ENCODE measurements around the gene EPS8L3. TPM values are rescaled to one million over a fixed set of nuclear protein-coding genes. Genes with fewer than 3 reads are reported as not detected.
A peak's percentile ranks its signal among the peaks of the same experiment; 100 is the strongest.
"Not testable (repeated sequence)": the region's sequence is repeated elsewhere in the genome, so short reads cannot be mapped to it uniquely, and the experiment has no call there.

The EPS8L3 gene
- total RNA-seq, 2 experiments from 2014 or later: not detected

GRCh38 chr1:109748311-109748710 lies 15.4 kb downstream of the EPS8L3 start:
- POLR2A ChIA-PET; DNase-seq; H3K4me1 Mint-ChIP-seq (ENCODE audit: low read depth); H3K9me3 Mint-ChIP-seq (ENCODE audit: insufficient read depth); H3K36me3 Mint-ChIP-seq (ENCODE audit: low read depth); H3K27ac Mint-ChIP-seq; ATAC-seq; H3K4me3 Mint-ChIP-seq: not testable (repeated sequence)
- peaks cover 20% of the 10 kb centered on the region for H3K27me3 Mint-ChIP-seq (ENCODE audit: low read depth)
- CTCF ChIA-PET: interaction anchor here (3.6 kb wide), 1 partner anchor 108 kb away, joined by 19 read pairs; no protein-coding TSS in a partner anchor

GRCh38 chr1:109740615-109741373 lies 22.9 kb downstream of the EPS8L3 start, which contains the start of gene GSTM3:
TSS of gene GSTM3 (minus strand) at chr1:109741038. CDS start at chr1:109740287, 751 bp downstream.
- H3K27me3 Mint-ChIP-seq (ENCODE audit: low read depth): peaks cover 22% of the 10 kb centered on the region
- POLR2A ChIA-PET: no interaction called here

GRCh38 chr1:109739738-109740614 lies 23.7 kb downstream of the EPS8L3 start:
- no peaks in the 10 kb centered on the region for H3K9me3 Mint-ChIP-seq (ENCODE audit: insufficient read depth)
- ATAC-seq (peak; percentile 99), DNase-seq (peak; percentile 86)
- POLR2A ChIA-PET: interaction anchor here (0.7 kb wide), 1 partner anchor 69 kb away, joined by 3 read pairs; no protein-coding TSS in a partner anchor
- peak overlapping the region; percentile 79 for H3K4me3 Mint-ChIP-seq
- H3K27me3 Mint-ChIP-seq (ENCODE audit: low read depth): peaks cover 21% of the 10 kb centered on the region
- H3K4me1 Mint-ChIP-seq (ENCODE audit: low read depth): peaks cover 14% of the 10 kb centered on the region
- peak overlapping the region; percentile 79 for H3K27ac Mint-ChIP-seq
- H3K36me3 Mint-ChIP-seq (ENCODE audit: low read depth): no peaks in the 10 kb centered on the region
- CTCF ChIA-PET: interaction anchor here (1.0 to 2.0 kb wide), 4 partner anchors 34 to 290 kb away, joined by 3 to 11 read pairs (median 4); no protein-coding TSS in a partner anchor

More at GRCh38 chr1:109740615-109741373, 22.9 kb downstream of the EPS8L3 start, which contains the start of gene GSTM3:
- Mint-ChIP-seq H3K36me3 (ENCODE audit: low read depth) (no peaks in the 10 kb centered on the region), H3K9me3 (ENCODE audit: insufficient read depth) (no peaks in the 10 kb centered on the region), H3K27ac (peak within 1 kb of the TSS; percentile 79), H3K4me1 (ENCODE audit: low read depth) (peaks cover 14% of the 10 kb centered on the region), H3K4me3 (peak within 1 kb of the TSS; percentile 79)
- ATAC-seq (no peak), DNase-seq (no peak)
- CTCF ChIA-PET: interaction anchor here (1.5 to 2.0 kb wide), 3 partner anchors 33 to 244 kb away, joined by 3 to 5 read pairs (median 4); partner anchors contain the start of gene AHCYL1

- ChIA-PET POLR2A (no interaction called here), CTCF (interaction anchor here (0.7 to 1.5 kb wide), 3 partner anchors 93 to 251 kb away, joined by 3 to 6 read pairs (median 3); partner anchors contain the start of gene AHCYL1)
- H3K9me3 Mint-ChIP-seq (ENCODE audit: insufficient read depth): no peaks in the 10 kb centered on the region
- H3K36me3 Mint-ChIP-seq (ENCODE audit: low read depth): no peaks in the 10 kb centered on the region
- no peak overlapping the region for H3K27ac Mint-ChIP-seq
- H3K4me3 Mint-ChIP-seq: no peak overlapping the region
- no peaks in the 10 kb centered on the region for H3K4me1 Mint-ChIP-seq (ENCODE audit: low read depth)
- ATAC-seq: no peak
- H3K27me3 Mint-ChIP-seq (ENCODE audit: low read depth): peaks cover 3% of the 10 kb centered on the region
- no peak for DNase-seq
These were observed 30.4 kb downstream of the EPS8L3 start for GRCh38 chr1:109733236-109733870.

GRCh38 chr1:109732390-109732881 lies 31.3 kb downstream of the EPS8L3 start:
- no peak for ATAC-seq
- no peaks in the 10 kb centered on the region for H3K9me3 Mint-ChIP-seq (ENCODE audit: insufficient read depth)
- no peaks in the 10 kb centered on the region for H3K4me1 Mint-ChIP-seq (ENCODE audit: low read depth)
- no peaks in the 10 kb centered on the region for H3K36me3 Mint-ChIP-seq (ENCODE audit: low read depth)
- H3K27ac Mint-ChIP-seq: no peak overlapping the region
- H3K27me3 Mint-ChIP-seq (ENCODE audit: low read depth): peaks cover 3% of the 10 kb centered on the region
- ChIA-PET POLR2A (no interaction called here), CTCF (no interaction called here)
- DNase-seq: no peak
- H3K4me3 Mint-ChIP-seq: no peak overlapping the region

GRCh38 chr1:109730666-109731065 lies 33.1 kb downstream of the EPS8L3 start:
- Mint-ChIP-seq H3K9me3 (ENCODE audit: insufficient read depth) (no peaks in the 10 kb centered on the region), H3K36me3 (ENCODE audit: low read depth) (no peaks in the 10 kb centered on the region), H3K27me3 (ENCODE audit: low read depth) (peaks cover 11% of the 10 kb centered on the region), H3K4me3 (no peak overlapping the region), H3K4me1 (ENCODE audit: low read depth) (no peaks in the 10 kb centered on the region), H3K27ac (no peak overlapping the region)
- no peak for DNase-seq
- POLR2A ChIA-PET: no interaction called here
- CTCF ChIA-PET: no interaction called here
- no peak for ATAC-seq

GRCh38 chr1:109728870-109729269 lies 34.9 kb downstream of the EPS8L3 start:
- H3K9me3 Mint-ChIP-seq (ENCODE audit: insufficient read depth): no peaks in the 10 kb centered on the region
- no peak for DNase-seq
- ChIA-PET POLR2A (no interaction called here), CTCF (interaction anchor here (0.7 kb wide), 1 partner anchor 89 kb away, joined by 3 read pairs; no protein-coding TSS in a partner anchor)
- H3K27me3 Mint-ChIP-seq (ENCODE audit: low read depth): peaks cover 14% of the 10 kb centered on the region
- no peaks in the 10 kb centered on the region for H3K36me3 Mint-ChIP-seq (ENCODE audit: low read depth)
- H3K27ac Mint-ChIP-seq: no peak overlapping the region
- ATAC-seq: no peak
- H3K4me3 Mint-ChIP-seq: no peak overlapping the region
- no peaks in the 10 kb centered on the region for H3K4me1 Mint-ChIP-seq (ENCODE audit: low read depth)

GRCh38 chr1:109726728-109727373 lies 36.9 kb downstream of the EPS8L3 start:
- no peak overlapping the region for H3K4me3 Mint-ChIP-seq

GRCh38 chr1:109726007-109726406 lies 37.7 kb downstream of the EPS8L3 start:
- Mint-ChIP-seq H3K27ac (no peak overlapping the region), H3K4me1 (ENCODE audit: low read depth) (no peaks in the 10 kb centered on the region), H3K9me3 (ENCODE audit: insufficient read depth) (no peaks in the 10 kb centered on the region), H3K36me3 (ENCODE audit: low read depth) (no peaks in the 10 kb centered on the region), H3K4me3 (no peak overlapping the region), H3K27me3 (ENCODE audit: low read depth) (peaks cover 14% of the 10 kb centered on the region)
- ChIA-PET POLR2A (no interaction called here), CTCF (interaction anchor here (1.5 kb wide), 1 partner anchor 259 kb away, joined by 5 read pairs; the partner anchor contains the start of gene AHCYL1)
- DNase-seq (no peak), ATAC-seq (no peak)

More at GRCh38 chr1:109726728-109727373, 36.9 kb downstream of the EPS8L3 start:
- no peak for DNase-seq
- ATAC-seq: no peak
- CTCF ChIA-PET: interaction anchor here (1.8 kb wide), 1 partner anchor 86 kb away, joined by 4 read pairs; no protein-coding TSS in a partner anchor
- H3K9me3 Mint-ChIP-seq (ENCODE audit: insufficient read depth): no peaks in the 10 kb centered on the region
- H3K4me1 Mint-ChIP-seq (ENCODE audit: low read depth): no peaks in the 10 kb centered on the region
- no peaks in the 10 kb centered on the region for H3K36me3 Mint-ChIP-seq (ENCODE audit: low read depth)
- H3K27ac Mint-ChIP-seq: no peak overlapping the region
- H3K27me3 Mint-ChIP-seq (ENCODE audit: low read depth): peaks cover 16% of the 10 kb centered on the region
- POLR2A ChIA-PET: interaction anchor here (0.7 kb wide), 1 partner anchor 74 kb away, joined by 3 read pairs; no protein-coding TSS in a partner anchor

GRCh38 chr1:109725510-109725909 lies 38.2 kb downstream of the EPS8L3 start:
- ATAC-seq: no peak
- POLR2A ChIA-PET: no interaction called here
- H3K4me3 Mint-ChIP-seq: no peak overlapping the region

More at GRCh38 chr1:109725510-109725909, 38.2 kb downstream of the EPS8L3 start:
- Mint-ChIP-seq H3K27ac (no peak overlapping the region), H3K4me1 (ENCODE audit: low read depth) (no peaks in the 10 kb centered on the region), H3K36me3 (ENCODE audit: low read depth) (no peaks in the 10 kb centered on the region), H3K27me3 (ENCODE audit: low read depth) (peaks cover 14% of the 10 kb centered on the region), H3K9me3 (ENCODE audit: insufficient read depth) (no peaks in the 10 kb centered on the region)
- no peak for DNase-seq
- CTCF ChIA-PET: interaction anchor here (1.5 kb wide), 1 partner anchor 259 kb away, joined by 5 read pairs; the partner anchor contains the start of gene AHCYL1
